ENCODE measurements around the gene TIMM8A. TPM values are rescaled to one million over a fixed set of nuclear protein-coding genes. Genes with fewer than 3 reads are reported as not detected.
"Not testable (repeated sequence)": the region's sequence is repeated elsewhere in the genome, so short reads cannot be mapped to it uniquely, and the experiment has no call there.

Gene TIMM8A
- total RNA-seq, 2 experiments from 2014 or later = 12.8 to 23.8 TPM

DNA sequence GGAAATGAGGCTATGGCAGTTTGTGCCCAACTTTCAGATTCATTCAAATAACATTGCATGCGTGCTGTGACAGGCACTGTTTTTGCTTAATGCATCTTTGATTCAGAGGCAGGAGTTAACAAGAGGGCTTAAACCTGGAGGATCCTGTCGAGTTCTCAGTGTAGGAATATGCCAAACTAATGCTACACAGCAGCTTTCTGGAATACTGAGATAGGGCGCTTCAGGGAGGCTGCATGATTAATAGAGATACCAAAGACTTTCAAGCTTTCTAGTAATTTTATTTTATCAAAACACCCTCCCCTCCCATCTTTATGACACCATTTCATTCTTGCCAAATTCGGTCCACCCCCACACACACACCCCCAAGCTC is 636 bp upstream of the TIMM8A start:
- Mint-ChIP-seq H3K27me3 (no peaks in the 10 kb centered on the region), H3K9me3 (ENCODE audit: low read depth) (no peaks in the 10 kb centered on the region), H3K27ac (peak overlapping the region; percentile 93), H3K4me3 (peak overlapping the region; percentile 85), H3K36me3 (ENCODE audit: low read depth) (peaks cover 15% of the 10 kb centered on the region), H3K4me1 (peaks cover 7% of the 10 kb centered on the region)
- ChIA-PET CTCF (interaction anchor here (0.6 to 1.2 kb wide), 6 partner anchors 14 to 252 kb away, joined by 3 to 7 read pairs (median 3); partner anchors contain the start of genes CENPI and RPL36A), POLR2A (interaction anchor here (2.2 kb wide), 1 partner anchor 42 kb away, joined by 21 read pairs; the partner anchor contains the start of gene RPL36A)
- DNase-seq = no peak
- no peak for ATAC-seq
- intact Hi-C loops (cut with DNase I, micrococcal nuclease) = loop anchor here (2.0 to 5.0 kb wide), 5 partner anchors 42 to 583 kb away; partner anchors contain the start of genes CENPI (in 2 of the 2), RPL36A (in 1 of the 2) and ZMAT1 (in 1 of the 2)

GRCh38 chrX:101347859-101348451 is 587 bp downstream of the TIMM8A start:
- no peaks in the 10 kb centered on the region for H3K9me3 Mint-ChIP-seq (ENCODE audit: low read depth)
- DNase-seq = no peak
- intact Hi-C loops (cut with DNase I, micrococcal nuclease) = loop anchor here (1.0 to 5.0 kb wide), 7 partner anchors 42 to 584 kb away; partner anchors contain the start of genes CENPI (in 2 of the 2), HNRNPH2 (in 2 of the 2), RPL36A (in 1 of the 2) and ZMAT1 (in 1 of the 2)
- CTCF ChIA-PET = interaction anchor here (1.0 kb wide), 1 partner anchor 43 kb away, joined by 3 read pairs; the partner anchor contains the start of gene RPL36A
- H3K27ac Mint-ChIP-seq = peak overlapping the region; percentile 93
- no peaks in the 10 kb centered on the region for H3K27me3 Mint-ChIP-seq
- no peak for ATAC-seq
- H3K4me3 Mint-ChIP-seq = peak overlapping the region; percentile 85
- POLR2A ChIA-PET = interaction anchor here (2.2 kb wide), 1 partner anchor 43 kb away, joined by 21 read pairs; the partner anchor contains the start of gene RPL36A
- peaks cover 20% of the 10 kb centered on the region for H3K36me3 Mint-ChIP-seq (ENCODE audit: low read depth)
- H3K4me1 Mint-ChIP-seq = peaks cover 9% of the 10 kb centered on the region

- intact Hi-C loops (cut with DNase I, micrococcal nuclease) = no loop called here
- CTCF ChIA-PET = interaction anchor here (0.9 kb wide), 1 partner anchor 17 kb away, joined by 3 read pairs; no protein-coding TSS in a partner anchor
Measured at GRCh38 chrX:101337776-101338271, 10.7 kb downstream of the TIMM8A start.

GRCh38 chrX:101334310-101334709 is 14.2 kb downstream of the TIMM8A start:
- POLR2A ChIA-PET, ATAC-seq, DNase-seq: not testable (repeated sequence)

More at GRCh38 chrX:101337776-101338271, 10.7 kb downstream of the TIMM8A start:
- Mint-ChIP-seq H3K4me3 (no peak overlapping the region), H3K27ac (no peak overlapping the region), H3K9me3 (ENCODE audit: low read depth) (peaks cover 2% of the 10 kb centered on the region), H3K36me3 (ENCODE audit: low read depth) (no peaks in the 10 kb centered on the region), H3K27me3 (no peaks in the 10 kb centered on the region), H3K4me1 (peaks cover 2% of the 10 kb centered on the region)
- POLR2A ChIA-PET = no interaction called here
- ATAC-seq (no peak), DNase-seq (no peak)

DNA sequence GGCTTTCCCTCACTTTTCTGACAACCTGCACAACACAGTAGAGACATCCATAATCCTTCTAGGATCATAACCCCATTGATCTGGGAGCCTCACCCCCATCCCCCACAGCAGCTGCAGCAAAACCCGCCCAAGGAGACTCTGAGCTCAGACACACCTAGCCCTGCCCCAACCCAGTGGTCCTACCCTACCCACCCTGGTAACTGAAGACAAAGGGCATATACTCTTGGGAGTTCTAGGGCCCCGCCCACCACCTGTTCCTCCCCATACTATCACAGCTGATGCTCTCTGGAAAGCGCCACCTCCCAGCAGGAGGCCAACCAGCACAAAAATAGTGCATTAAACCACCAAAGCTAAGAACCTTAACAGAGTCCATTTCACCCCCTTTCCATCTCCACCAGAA is 21.9 kb downstream of the TIMM8A start:
- H3K4me1 Mint-ChIP-seq; DNase-seq; H3K27ac Mint-ChIP-seq; CTCF ChIA-PET; H3K9me3 Mint-ChIP-seq (ENCODE audit: low read depth); H3K27me3 Mint-ChIP-seq; ATAC-seq; H3K4me3 Mint-ChIP-seq; H3K36me3 Mint-ChIP-seq (ENCODE audit: low read depth); POLR2A ChIA-PET; intact Hi-C loops (cut with DNase I, micrococcal nuclease): not testable (repeated sequence)

More at GRCh38 chrX:101334310-101334709, 14.2 kb downstream of the TIMM8A start:
- intact Hi-C loops (cut with DNase I, micrococcal nuclease); H3K27ac Mint-ChIP-seq; H3K4me1 Mint-ChIP-seq; H3K27me3 Mint-ChIP-seq; H3K4me3 Mint-ChIP-seq; CTCF ChIA-PET; H3K36me3 Mint-ChIP-seq (ENCODE audit: low read depth); H3K9me3 Mint-ChIP-seq (ENCODE audit: low read depth): not testable (repeated sequence)

GRCh38 chrX:101303790-101304189 is 44.8 kb downstream of the TIMM8A start:
- ChIA-PET POLR2A (no interaction called here), CTCF (interaction anchor here (0.8 kb wide), 1 partner anchor 36 kb away, joined by 4 read pairs; no protein-coding TSS in a partner anchor)
- Mint-ChIP-seq H3K9me3 (ENCODE audit: low read depth) (no peaks in the 10 kb centered on the region), H3K36me3 (ENCODE audit: low read depth) (no peaks in the 10 kb centered on the region), H3K27me3 (peaks cover 2% of the 10 kb centered on the region), H3K4me3 (no peak overlapping the region), H3K27ac (no peak overlapping the region), H3K4me1 (no peaks in the 10 kb centered on the region)
- intact Hi-C loops (cut with DNase I, micrococcal nuclease) = no loop called here
- ATAC-seq (no peak), DNase-seq (no peak)

Other genes starting within 250 kb of the TIMM8A start
- gene DRP2, start 129.0 kb downstream of the TIMM8A start, total RNA-seq = under 1 TPM; 0.66 to 0.79 TPM
- gene TAF7L, start 57.4 kb downstream of the TIMM8A start, total RNA-seq = not detected
- not detected for gene BTK, start 37.4 kb upstream of the TIMM8A start, total RNA-seq
- 100 to 1,000 TPM; 340 to 709 TPM for gene RPL36A, start 42.3 kb upstream of the TIMM8A start, total RNA-seq
- 10 to 100 TPM; 32.6 to 42.2 TPM for gene GLA, start 59.2 kb upstream of the TIMM8A start, total RNA-seq
- gene HNRNPH2, start 59.5 kb upstream of the TIMM8A start, total RNA-seq = 10 to 100 TPM; 18.6 to 26.9 TPM
- gene ARMCX4, start 136.7 kb upstream of the TIMM8A start, total RNA-seq = 1 to 10 TPM; 5.6 to 6.0 TPM
- 1 to 10 TPM; 1.9 to 2.6 TPM for gene ARMCX1, start 201.8 kb upstream of the TIMM8A start, total RNA-seq

Data from activated CD4-positive, alpha-beta T cell treated with anti-CD3 and anti-CD28 coated beads for 36 hours (primary cell).